ENCODE results near the gene FOXK1. TPM values are rescaled to one million over a fixed set of nuclear protein-coding genes. Genes with fewer than 3 reads are reported as not detected.

Gene FOXK1
- polyA plus RNA-seq, 3 donors = 0.33 to 16.8 (median 0.76) TPM

DNA sequence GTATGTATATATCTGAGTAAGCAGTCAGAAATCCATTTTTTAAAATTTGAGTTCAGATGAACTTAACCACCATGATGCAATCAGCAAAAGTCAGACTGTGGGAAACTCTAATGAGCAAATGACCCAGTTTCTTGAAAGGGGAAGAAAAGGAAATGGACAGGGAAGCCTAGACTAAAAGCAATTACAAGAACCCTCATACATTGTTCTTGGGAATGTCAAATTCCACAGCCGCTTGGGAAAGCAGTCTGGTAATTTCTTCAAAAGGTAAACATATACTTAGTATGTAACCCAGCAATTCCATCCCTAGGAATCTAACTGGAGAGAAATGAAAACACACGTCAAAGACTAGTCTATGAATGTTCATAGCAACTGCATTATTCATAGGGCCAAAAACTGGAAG, 16.4 kb upstream of the FOXK1 start:
- intact Hi-C loops (cut with micrococcal nuclease) = no loop called here
- peaks cover 3 to 6% (median 4%) of the 10 kb centered on the region in 3 donors for H3K27me3 Mint-ChIP-seq (ENCODE audit: low read depth in 3 of 3)
- no peak overlapping the region for H3K27ac Mint-ChIP-seq
- peaks cover 0 to 10% (median 2%) of the 10 kb centered on the region in 7 donors for H3K9me3 Mint-ChIP-seq
- H3K4me2 ChIP-seq (replicated peaks; ENCODE audit: extremely low read depth, low read length, poor library complexity, severe bottlenecking) = no peak overlapping the region
- TF ChIP-seq, protein P1, sequence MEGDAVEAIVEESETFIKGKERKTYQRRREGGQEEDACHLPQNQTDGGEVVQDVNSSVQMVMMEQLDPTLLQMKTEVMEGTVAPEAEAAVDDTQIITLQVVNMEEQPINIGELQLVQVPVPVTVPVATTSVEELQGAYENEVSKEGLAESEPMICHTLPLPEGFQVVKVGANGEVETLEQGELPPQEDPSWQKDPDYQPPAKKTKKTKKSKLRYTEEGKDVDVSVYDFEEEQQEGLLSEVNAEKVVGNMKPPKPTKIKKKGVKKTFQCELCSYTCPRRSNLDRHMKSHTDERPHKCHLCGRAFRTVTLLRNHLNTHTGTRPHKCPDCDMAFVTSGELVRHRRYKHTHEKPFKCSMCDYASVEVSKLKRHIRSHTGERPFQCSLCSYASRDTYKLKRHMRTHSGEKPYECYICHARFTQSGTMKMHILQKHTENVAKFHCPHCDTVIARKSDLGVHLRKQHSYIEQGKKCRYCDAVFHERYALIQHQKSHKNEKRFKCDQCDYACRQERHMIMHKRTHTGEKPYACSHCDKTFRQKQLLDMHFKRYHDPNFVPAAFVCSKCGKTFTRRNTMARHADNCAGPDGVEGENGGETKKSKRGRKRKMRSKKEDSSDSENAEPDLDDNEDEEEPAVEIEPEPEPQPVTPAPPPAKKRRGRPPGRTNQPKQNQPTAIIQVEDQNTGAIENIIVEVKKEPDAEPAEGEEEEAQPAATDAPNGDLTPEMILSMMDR (IDR thresholded peaks at IDR 0.05) = no peak
- H2AFZ ChIP-seq (ENCODE audit: insufficient read depth, low read depth, low read length, poor library complexity, severe bottlenecking) = no peak overlapping the region
- H3K9ac ChIP-seq (ENCODE audit: insufficient read depth, low read length, poor library complexity, severe bottlenecking) = no peak overlapping the region
- H3K9me3 ChIP-seq (replicated peaks in 1 of 2; ENCODE audit: control insufficient read depth in 1 of 2, insufficient read depth in 1 of 2, low read length in 2 of 2) = peaks cover 0 to under 1% of the 10 kb centered on the region in 2 donors
- H3K79me2 ChIP-seq (ENCODE audit: insufficient read depth, low read length) = no peaks in the 10 kb centered on the region
- H3K4me1 Mint-ChIP-seq = peaks cover 3% of the 10 kb centered on the region
- no peak overlapping the region for H3K4me3 ChIP-seq (replicated peaks in 1 of 3; ENCODE audit: low read depth in 2 of 3, low read length in 3 of 3)
- no peaks in the 10 kb centered on the region for H3K27me3 ChIP-seq (ENCODE audit: control insufficient read depth in 2 of 2, insufficient read depth in 2 of 2, low read length in 2 of 2)
- DNase-seq = no peak
- no peaks in the 10 kb centered on the region for H3K36me3 Mint-ChIP-seq
- no peaks in the 10 kb centered on the region for H4K20me1 ChIP-seq (ENCODE audit: insufficient read depth, low read length)
- H3K36me3 ChIP-seq (replicated peaks in 1 of 2; ENCODE audit: control insufficient read depth in 1 of 2, insufficient read depth in 2 of 2, low read length in 2 of 2) = no peaks in the 10 kb centered on the region
- H3K4me3 Mint-ChIP-seq = no peak overlapping the region
- no CpG with 5 or more reads among the region's 2 CpGs for WGBS (ENCODE audit: insufficient coverage)
- no peaks in the 10 kb centered on the region for H3K4me1 ChIP-seq (ENCODE audit: control insufficient read depth in 1 of 2, insufficient read depth in 2 of 2, low read length in 2 of 2)
- H3K27ac ChIP-seq (ENCODE audit: low read depth in 1 of 2, low read length in 2 of 2) = no peak overlapping the region

DNA sequence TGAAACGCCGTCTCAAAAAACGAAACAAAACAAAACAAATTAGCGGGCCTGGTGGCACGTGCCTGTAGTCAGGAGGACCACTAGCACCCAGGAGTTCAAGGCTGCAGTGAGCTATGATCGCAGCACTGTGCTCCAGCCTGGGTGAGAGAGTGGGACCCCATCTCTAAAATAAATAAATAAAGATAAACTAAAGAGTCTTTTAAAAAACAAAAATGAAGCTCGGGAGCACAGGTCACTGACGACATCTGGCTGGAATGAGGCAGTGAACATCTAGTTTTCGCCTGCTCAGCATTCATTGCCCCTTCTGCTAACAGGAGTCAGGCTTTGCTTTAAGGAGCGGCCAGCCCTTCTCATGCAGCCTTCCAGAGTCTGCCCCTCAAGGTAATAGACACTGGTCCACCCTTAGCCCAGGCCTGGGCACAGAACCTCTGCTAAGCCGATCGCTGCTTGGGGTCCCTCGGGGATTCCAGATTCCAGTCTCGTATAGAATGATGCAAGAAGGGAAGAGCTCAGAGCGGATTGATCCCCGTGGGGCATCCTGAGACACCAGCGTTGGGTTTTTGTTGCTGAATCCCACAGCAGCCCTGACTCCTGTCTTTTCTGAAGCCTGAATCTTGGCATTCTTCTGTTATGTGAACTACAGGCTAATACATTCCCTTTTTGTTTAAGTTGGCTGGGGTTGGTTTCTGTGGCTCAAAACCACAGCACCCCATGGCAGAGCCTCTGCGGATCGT, 14.2 kb upstream of the FOXK1 start:
- Histone ChIP-seq H3K79me2 (ENCODE audit: insufficient read depth, low read length) (no peaks in the 10 kb centered on the region), H3K9ac (ENCODE audit: insufficient read depth, low read length, poor library complexity, severe bottlenecking) (no peak overlapping the region), H3K4me1 (ENCODE audit: control insufficient read depth in 1 of 2, insufficient read depth in 2 of 2, low read length in 2 of 2) (no peaks in the 10 kb centered on the region), H3K4me3 (replicated peaks in 1 of 3; ENCODE audit: low read depth in 2 of 3, low read length in 3 of 3) (no peak overlapping the region), H3K9me3 (replicated peaks in 1 of 2; ENCODE audit: control insufficient read depth in 1 of 2, insufficient read depth in 1 of 2, low read length in 2 of 2) (peaks cover 0 to 4% of the 10 kb centered on the region in 2 donors), H3K27me3 (ENCODE audit: control insufficient read depth in 2 of 2, insufficient read depth in 2 of 2, low read length in 2 of 2) (no peaks in the 10 kb centered on the region), H3K4me2 (replicated peaks; ENCODE audit: extremely low read depth, low read length, poor library complexity, severe bottlenecking) (no peak overlapping the region), H4K20me1 (ENCODE audit: insufficient read depth, low read length) (no peaks in the 10 kb centered on the region), H3K27ac (ENCODE audit: low read depth in 1 of 2, low read length in 2 of 2) (no peak overlapping the region), H3K36me3 (replicated peaks in 1 of 2; ENCODE audit: control insufficient read depth in 1 of 2, insufficient read depth in 2 of 2, low read length in 2 of 2) (no peaks in the 10 kb centered on the region), H2AFZ (ENCODE audit: insufficient read depth, low read depth, low read length, poor library complexity, severe bottlenecking) (no peak overlapping the region)
- TF ChIP-seq, protein P1 (IDR thresholded peaks at IDR 0.05) = no peak
- Mint-ChIP-seq H3K9me3 (peaks cover 0 to 11% (median 6%) of the 10 kb centered on the region in 7 donors), H3K27me3 (ENCODE audit: low read depth in 3 of 3) (peaks cover 5 to 8% (median 6%) of the 10 kb centered on the region in 3 donors), H3K36me3 (no peaks in the 10 kb centered on the region), H3K27ac (peak overlapping the region in 2 of 7 donors; percentile 17 to 42), H3K4me1 (peaks cover 2% of the 10 kb centered on the region), H3K4me3 (no peak overlapping the region)
- DNase-seq = no peak
- 96% methylated on average over 16 of the region's 19 CpGs for WGBS (ENCODE audit: insufficient coverage)
- intact Hi-C loops (cut with micrococcal nuclease) = no loop called here
